ENCODE results near the gene GASK1A. TPM values are rescaled to one million over a fixed set of nuclear protein-coding genes. Genes with fewer than 3 reads are reported as not detected.

GASK1A gene
- total RNA-seq, 1 donor from 2014 or later = 0.09 TPM

- H3K9me3 ChIP-seq (ENCODE audit: insufficient read depth, low read depth, low read length) = no peaks in the 10 kb centered on the region
- peaks cover 14% of the 10 kb centered on the region for H3K9me3 Mint-ChIP-seq (ENCODE audit: unreplicated experiment)
- no peak overlapping the region for H3K4me3 Mint-ChIP-seq (ENCODE audit: unreplicated experiment)
- no peak overlapping the region for H3K4me2 ChIP-seq (ENCODE audit: low read length)
- H3K27ac ChIP-seq (ENCODE audit: low read depth, low read length) = no peak overlapping the region
- H3K79me2 ChIP-seq (ENCODE audit: insufficient read depth, low read length) = no peaks in the 10 kb centered on the region
- no peaks in the 10 kb centered on the region for H3K4me1 ChIP-seq (ENCODE audit: insufficient read depth, low read length)
- no peaks in the 10 kb centered on the region for H3K36me3 Mint-ChIP-seq (ENCODE audit: low read depth, unreplicated experiment)
- no peaks in the 10 kb centered on the region for H4K20me1 ChIP-seq (ENCODE audit: insufficient read depth, low read length)
- H3K27ac Mint-ChIP-seq (ENCODE audit: unreplicated experiment) = no peak overlapping the region
- DNase-seq (ENCODE audit: low read depth) (no peak), FAIRE-seq (no peak)
- H3K9ac ChIP-seq (ENCODE audit: low read length) = no peak overlapping the region
- H3K4me3 ChIP-seq (ENCODE audit: insufficient read depth, low read depth, low read length) = no peak overlapping the region
- peaks cover 9% of the 10 kb centered on the region for H3K27me3 Mint-ChIP-seq (ENCODE audit: low read depth, unreplicated experiment)
- no peaks in the 10 kb centered on the region for H3K4me1 Mint-ChIP-seq (ENCODE audit: low read depth, unreplicated experiment)
- no peaks in the 10 kb centered on the region for H3K36me3 ChIP-seq (ENCODE audit: insufficient read depth, low read length)
- no peaks in the 10 kb centered on the region for H3K27me3 ChIP-seq (ENCODE audit: insufficient read depth, low read length)
- TF ChIP-seq CTCF (IDR thresholded peaks at IDR 0.05; ENCODE audit: insufficient read depth, low read depth, low read length) = no peak
- TF ChIP-seq EZH2 (IDR thresholded peaks at IDR 0.05; ENCODE audit: insufficient read depth, low read length) = no peak
- H2AFZ ChIP-seq (ENCODE audit: low read depth, low read length) = no peak overlapping the region
Observed at GRCh38 chr3:43055806-43056770, 77.0 kb downstream of the GASK1A start.

GRCh38 chr3:43059456-43059855, 80.3 kb downstream of the GASK1A start:
- FAIRE-seq (no peak), DNase-seq (ENCODE audit: low read depth) (no peak)
- Histone ChIP-seq H3K9me3 (ENCODE audit: insufficient read depth, low read depth, low read length) (no peaks in the 10 kb centered on the region), H3K79me2 (ENCODE audit: insufficient read depth, low read length) (no peaks in the 10 kb centered on the region), H3K27ac (ENCODE audit: low read depth, low read length) (no peak overlapping the region), H3K4me2 (ENCODE audit: low read length) (no peak overlapping the region), H3K36me3 (ENCODE audit: insufficient read depth, low read length) (no peaks in the 10 kb centered on the region), H2AFZ (ENCODE audit: low read depth, low read length) (no peak overlapping the region), H4K20me1 (ENCODE audit: insufficient read depth, low read length) (no peaks in the 10 kb centered on the region), H3K9ac (ENCODE audit: low read length) (no peak overlapping the region), H3K4me1 (ENCODE audit: insufficient read depth, low read length) (no peaks in the 10 kb centered on the region), H3K27me3 (ENCODE audit: insufficient read depth, low read length) (no peaks in the 10 kb centered on the region), H3K4me3 (ENCODE audit: insufficient read depth, low read depth, low read length) (no peak overlapping the region)
- Mint-ChIP-seq H3K4me3 (ENCODE audit: unreplicated experiment) (no peak overlapping the region), H3K27me3 (ENCODE audit: low read depth, unreplicated experiment) (peaks cover 4% of the 10 kb centered on the region), H3K27ac (ENCODE audit: unreplicated experiment) (no peak overlapping the region), H3K4me1 (ENCODE audit: low read depth, unreplicated experiment) (peaks cover 1% of the 10 kb centered on the region), H3K36me3 (ENCODE audit: low read depth, unreplicated experiment) (no peaks in the 10 kb centered on the region), H3K9me3 (ENCODE audit: unreplicated experiment) (no peaks in the 10 kb centered on the region)
- TF ChIP-seq CTCF (IDR thresholded peaks at IDR 0.05; ENCODE audit: insufficient read depth, low read depth, low read length) (no peak), EZH2 (IDR thresholded peaks at IDR 0.05; ENCODE audit: insufficient read depth, low read length) (no peak)

Data from astrocyte (in vitro differentiated cells and primary cell).